Natural killer cell treated with Interleukin-12 subunit alpha and Interleukin-12 subunit beta and Interleukin-15 and Interleukin-18, amount 100 ng/mL, for 72 hours (primary cell): ENCODE data around the gene RANBP3L. TPM values are rescaled to one million over a fixed set of nuclear protein-coding genes. Genes with fewer than 3 reads are reported as not detected.
"Not testable (repeated sequence)": the region's sequence is repeated elsewhere in the genome, so short reads cannot be mapped to it uniquely, and the experiment has no call there.

Experiments used
- ATAC-seq, 2 donors: fragments of 150-1000 bp; cut with Tn5 transposase in 1 of 2; sonication (Bioruptor Pico), chemical (Tn5 transposase) in 1 of 2; 2 replicates each; pipeline ENCODE4 v1.10.0; 2021
- DNase-seq: peaks from one replicate; pipeline ENCODE4 v3.0.0; 2022; ENCODE audit warnings: low spot score
- H3K27ac Mint-ChIP-seq, 2 donors: 1 replicate in 1 of 2; 2 replicates in 1 of 2; pipeline ENCODE4 v1.8.0; 2022; ENCODE audit warnings: mixed read lengths in 2 of 2, mild to moderate bottlenecking in 1 of 2, moderate library complexity in 1 of 2
- H3K27me3 Mint-ChIP-seq, 2 donors: 1 replicate in 1 of 2; 2 replicates in 1 of 2; pipeline ENCODE4 v1.8.0; 2022; ENCODE audit warnings: mixed read lengths in 2 of 2
- H3K36me3 Mint-ChIP-seq: one replicate; pipeline ENCODE4 v1.8.0; 2022; ENCODE audit warnings: mixed read lengths
- H3K4me1 Mint-ChIP-seq, 2 donors: 1 replicate in 1 of 2; 2 replicates in 1 of 2; pipeline ENCODE4 v1.8.0; 2022; ENCODE audit warnings: low read depth in 2 of 2, mixed read lengths in 2 of 2, mild to moderate bottlenecking in 1 of 2
- H3K4me3 Mint-ChIP-seq: one replicate; pipeline ENCODE4 v1.8.0; 2022; ENCODE audit warnings: mixed read lengths
- H3K9me3 Mint-ChIP-seq: 2 replicates; pipeline ENCODE4 v1.8.0; 2022; ENCODE audit warnings: mixed read lengths
- total RNA-seq, 2 donors: library from RNA; stranded (reverse); gene quantifications; one replicate each; pipeline ENCODE4 v1.2.3, GENCODE V29; 2022

RANBP3L gene
- total RNA-seq, 2 donors from 2014 or later, result not detected

DNA sequence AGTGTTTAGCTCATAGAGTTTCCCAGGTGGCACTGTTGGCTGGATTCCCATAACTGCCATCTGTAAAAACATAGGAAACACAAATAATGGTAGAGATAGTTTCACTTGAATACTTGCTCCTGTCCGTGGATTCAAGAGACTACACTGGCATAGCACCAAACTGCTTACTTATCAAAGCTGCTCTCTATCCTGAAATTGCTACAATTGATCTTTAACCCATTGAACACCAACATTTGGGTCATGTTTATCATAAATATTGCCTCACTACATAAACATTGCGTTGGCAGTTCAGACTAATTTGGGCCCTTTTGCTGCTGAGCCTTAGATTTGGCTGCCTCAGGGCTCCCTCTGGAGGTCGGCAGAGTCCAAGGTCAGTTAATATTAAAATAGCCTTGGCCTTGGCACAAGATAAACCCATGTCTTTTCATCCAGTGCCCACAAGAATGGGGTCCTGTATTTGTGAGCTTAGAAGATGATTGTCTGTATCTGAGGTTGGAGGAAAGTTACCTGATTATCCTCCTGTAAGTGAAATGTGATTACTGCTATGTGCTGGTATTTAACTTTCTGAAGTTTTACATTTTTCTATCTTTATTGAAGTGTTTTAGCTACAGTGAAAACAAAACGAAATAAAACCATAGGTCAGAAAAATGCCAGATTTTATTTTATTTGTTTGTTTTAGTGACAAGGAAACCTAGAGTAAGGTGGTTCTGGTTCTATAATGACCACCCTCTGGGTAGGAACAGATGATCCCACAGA lies 4.0 kb upstream of the RANBP3L start:
- Mint-ChIP-seq H3K4me1 (no peaks in the 10 kb centered on the region), H3K4me3 (no peak overlapping the region), H3K9me3 (no peaks in the 10 kb centered on the region), H3K27ac (no peak overlapping the region), H3K27me3 (peaks cover 2 to 5% of the 10 kb centered on the region in 2 donors), H3K36me3 (no peaks in the 10 kb centered on the region)
- DNase-seq (no peak), ATAC-seq (no peak)

DNA sequence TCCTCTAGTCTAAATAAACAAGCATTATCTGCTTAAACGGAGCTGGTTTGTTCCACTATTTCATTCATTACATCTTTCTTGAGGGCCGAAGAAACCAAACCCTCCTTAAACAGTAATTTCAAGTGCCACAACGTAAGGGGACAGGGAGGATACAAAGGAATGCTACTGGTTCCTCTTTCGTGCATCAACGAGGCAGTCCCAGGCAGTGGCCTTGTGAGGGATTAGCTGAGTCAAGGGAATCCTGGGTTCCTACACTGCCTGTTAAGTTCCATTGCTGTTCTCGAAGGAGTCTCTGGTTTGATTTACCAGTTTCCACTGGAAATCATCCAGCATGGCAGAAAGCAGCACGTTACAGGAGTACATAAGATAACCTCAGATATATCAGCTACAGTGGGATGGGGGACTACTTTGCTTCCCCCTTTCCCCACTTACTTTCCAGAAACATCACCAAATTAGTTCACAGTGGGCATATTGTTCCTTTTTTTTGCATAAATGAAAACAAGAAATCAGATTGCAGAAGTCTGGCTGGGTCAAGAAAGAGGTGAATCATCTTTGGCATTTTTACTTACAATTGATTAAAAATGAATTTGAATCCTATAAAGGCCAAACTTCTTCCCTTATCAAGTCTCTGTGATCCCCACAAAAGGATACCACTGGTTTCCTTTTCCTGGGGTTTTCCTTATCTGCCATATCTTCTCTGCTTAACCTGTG lies 2.5 kb upstream of the RANBP3L start:
- ATAC-seq, result no peak
- Mint-ChIP-seq H3K9me3 (no peaks in the 10 kb centered on the region), H3K4me3 (no peak overlapping the region), H3K27ac (no peak overlapping the region), H3K4me1 (no peaks in the 10 kb centered on the region), H3K27me3 (peaks cover 2 to 13% of the 10 kb centered on the region in 2 donors), H3K36me3 (no peaks in the 10 kb centered on the region)
- DNase-seq, result no peak

DNA sequence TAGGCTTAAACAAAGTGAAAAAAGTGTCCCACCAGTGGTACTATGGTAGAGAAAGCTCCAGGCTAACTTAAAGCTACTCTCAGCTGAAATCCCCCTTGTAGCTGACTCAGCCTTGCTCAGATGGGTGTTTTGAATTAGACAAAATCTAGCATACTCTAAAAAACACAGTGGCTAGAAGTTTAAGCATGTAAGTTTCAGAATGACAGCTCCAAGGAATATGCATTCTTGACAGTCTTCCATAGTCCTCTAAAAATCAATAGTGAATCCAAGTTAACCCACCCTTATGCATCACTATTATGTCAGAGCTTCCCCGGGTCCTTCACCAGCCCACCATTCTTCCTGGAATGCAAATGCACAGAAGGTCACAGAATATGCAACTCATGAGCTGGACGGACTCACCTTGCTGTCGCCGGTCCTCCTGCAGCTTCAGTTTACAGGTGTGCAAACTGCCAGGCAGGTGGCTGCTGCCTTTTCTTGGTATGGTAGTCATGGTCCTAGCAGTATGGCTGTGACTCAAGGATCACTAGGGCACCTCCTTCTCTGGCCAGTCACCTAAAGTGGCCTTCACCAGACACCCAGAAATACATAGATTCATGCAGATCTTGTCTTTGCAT lies 668 bp downstream of the RANBP3L start:
- H3K9me3 Mint-ChIP-seq, result no peaks in the 10 kb centered on the region
- H3K27me3 Mint-ChIP-seq, result peaks cover 11 to 18% of the 10 kb centered on the region in 2 donors
- H3K36me3 Mint-ChIP-seq, result no peaks in the 10 kb centered on the region
- DNase-seq, result no peak
- H3K4me1 Mint-ChIP-seq, result no peaks in the 10 kb centered on the region
- no peak for ATAC-seq
- no peak overlapping the region for H3K27ac Mint-ChIP-seq
- H3K4me3 Mint-ChIP-seq, result no peak overlapping the region

DNA sequence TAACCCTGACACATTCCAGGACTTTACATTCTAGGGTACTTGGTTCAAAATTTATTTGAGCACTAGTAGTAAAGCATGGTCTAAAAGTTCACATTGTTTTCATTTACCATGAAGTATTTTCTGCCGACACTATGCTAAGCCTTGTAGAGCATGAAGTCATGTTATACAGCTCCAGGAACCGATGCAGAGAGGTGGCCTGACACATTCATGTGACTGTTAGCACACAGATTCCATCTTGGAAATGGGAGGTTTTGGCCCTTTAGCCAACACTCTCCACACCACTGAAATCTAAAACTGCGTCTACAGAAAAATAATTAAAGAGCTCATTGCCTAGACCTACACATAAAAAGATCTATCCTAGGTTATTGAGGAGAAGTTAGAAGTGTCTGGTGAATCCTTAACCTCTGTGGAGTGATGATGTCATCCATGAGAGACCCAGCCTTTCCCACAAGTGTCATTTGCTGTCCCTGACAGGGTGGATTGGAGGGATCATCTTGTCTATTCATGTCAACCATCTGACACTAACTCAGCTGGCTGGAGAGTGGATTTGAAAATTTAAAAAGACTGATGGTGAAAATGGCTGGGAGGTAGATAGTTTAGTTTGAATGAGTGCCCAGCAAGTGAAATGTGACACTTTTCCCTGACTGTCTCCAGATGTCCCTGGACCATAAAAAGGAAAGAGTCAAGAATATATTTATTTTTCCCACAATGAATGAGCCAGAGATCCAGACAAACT lies 1.3 kb downstream of the RANBP3L start:
- Mint-ChIP-seq H3K27me3 (peaks cover 11 to 25% of the 10 kb centered on the region in 2 donors), H3K9me3 (no peaks in the 10 kb centered on the region), H3K4me3 (no peak overlapping the region), H3K4me1 (no peaks in the 10 kb centered on the region), H3K36me3 (no peaks in the 10 kb centered on the region), H3K27ac (no peak overlapping the region)
- no peak for ATAC-seq
- no peak for DNase-seq

DNA sequence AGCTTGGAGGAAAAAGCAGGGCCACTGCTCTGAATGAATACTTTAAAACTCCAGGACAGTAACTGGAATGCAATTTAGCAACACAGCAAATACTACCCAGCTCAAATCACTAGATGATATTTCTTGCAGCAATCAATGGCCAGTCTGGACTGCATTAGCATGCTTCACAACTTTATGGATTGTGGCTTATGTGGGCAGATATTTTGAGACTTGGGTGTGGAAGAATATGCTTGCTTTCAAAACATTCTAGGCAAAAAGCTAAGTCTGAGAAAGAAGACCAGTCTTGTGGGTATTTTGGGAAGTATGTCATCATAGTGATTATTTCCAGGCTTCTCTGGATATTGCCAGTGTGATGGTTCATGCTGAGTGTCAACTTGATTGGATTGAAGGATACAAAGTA lies 3.1 kb downstream of the RANBP3L start:
- H3K27me3 Mint-ChIP-seq, result peaks cover 15 to 37% of the 10 kb centered on the region in 2 donors
- peaks cover 3% of the 10 kb centered on the region for H3K9me3 Mint-ChIP-seq
- H3K4me3 Mint-ChIP-seq, result no peak overlapping the region
- H3K27ac Mint-ChIP-seq, result no peak overlapping the region
- no peaks in the 10 kb centered on the region for H3K36me3 Mint-ChIP-seq
- H3K4me1 Mint-ChIP-seq, result no peaks in the 10 kb centered on the region
- DNase-seq, result no peak
- ATAC-seq, result no peak

DNA sequence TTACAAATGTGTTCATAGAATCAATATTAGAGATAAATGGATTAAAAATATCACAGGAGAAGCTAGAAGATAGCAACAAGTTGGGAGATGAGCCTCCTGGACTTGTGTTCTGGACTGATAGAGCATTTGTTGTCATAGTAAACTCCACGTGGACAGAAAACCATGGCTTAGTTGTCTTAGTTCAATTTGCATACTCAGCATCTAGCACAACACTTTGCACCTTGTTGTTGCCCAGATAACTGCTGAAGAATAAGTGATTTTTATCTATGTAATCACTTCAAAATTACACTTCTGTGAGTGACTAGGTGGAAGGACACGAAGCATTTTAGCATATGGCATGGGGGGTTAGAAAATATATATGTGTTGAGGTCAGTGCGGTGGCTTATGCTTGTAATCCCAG lies 4.0 kb downstream of the RANBP3L start:
- Mint-ChIP-seq H3K4me1 (no peaks in the 10 kb centered on the region), H3K9me3 (peaks cover 3% of the 10 kb centered on the region), H3K27me3 (peaks cover 15 to 37% of the 10 kb centered on the region in 2 donors), H3K36me3 (no peaks in the 10 kb centered on the region), H3K4me3 (no peak overlapping the region), H3K27ac (no peak overlapping the region)
- no peak for DNase-seq
- no peak for ATAC-seq

DNA sequence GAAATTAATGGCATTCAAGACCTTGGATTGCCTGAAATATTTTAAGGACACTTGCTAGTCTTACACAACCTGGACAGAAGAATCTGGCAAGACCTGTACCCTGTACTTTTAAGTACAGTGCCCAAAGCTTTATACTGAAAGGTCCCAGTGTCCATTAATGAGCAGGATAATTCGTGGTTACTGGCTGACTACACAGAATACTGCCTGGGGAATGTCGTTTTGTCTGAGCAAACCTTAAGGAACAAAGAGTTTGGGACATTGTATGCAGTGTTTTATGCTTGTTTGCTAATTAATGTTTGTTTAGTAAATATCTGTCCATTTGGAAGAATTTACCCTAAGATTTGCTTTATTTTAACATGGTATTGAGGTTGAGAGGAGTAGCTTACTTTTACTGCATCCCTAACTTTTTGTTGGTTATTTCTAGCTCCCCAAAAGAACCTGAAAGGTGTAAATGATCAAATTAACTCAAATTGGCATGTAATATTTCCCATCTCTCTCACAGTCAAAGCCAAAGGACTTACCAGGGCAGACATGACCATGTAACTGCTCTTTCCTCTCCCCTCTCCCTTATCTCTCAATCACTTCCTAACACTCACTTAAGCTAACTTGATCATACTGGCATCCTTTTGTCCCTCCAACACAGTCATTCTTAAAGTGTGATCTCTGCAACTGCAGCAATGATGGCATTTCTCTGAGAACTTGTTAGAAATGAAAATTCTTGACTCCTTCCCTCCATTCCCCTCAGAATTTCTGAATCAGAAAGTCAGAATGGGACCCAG lies 15.7 kb downstream of the RANBP3L start:
- Mint-ChIP-seq H3K9me3 (no peaks in the 10 kb centered on the region), H3K36me3 (no peaks in the 10 kb centered on the region), H3K27ac (no peak overlapping the region), H3K27me3 (peaks cover 17 to 38% of the 10 kb centered on the region in 2 donors), H3K4me3 (no peak overlapping the region), H3K4me1 (no peaks in the 10 kb centered on the region)
- DNase-seq, result no peak
- ATAC-seq, result no peak

DNA sequence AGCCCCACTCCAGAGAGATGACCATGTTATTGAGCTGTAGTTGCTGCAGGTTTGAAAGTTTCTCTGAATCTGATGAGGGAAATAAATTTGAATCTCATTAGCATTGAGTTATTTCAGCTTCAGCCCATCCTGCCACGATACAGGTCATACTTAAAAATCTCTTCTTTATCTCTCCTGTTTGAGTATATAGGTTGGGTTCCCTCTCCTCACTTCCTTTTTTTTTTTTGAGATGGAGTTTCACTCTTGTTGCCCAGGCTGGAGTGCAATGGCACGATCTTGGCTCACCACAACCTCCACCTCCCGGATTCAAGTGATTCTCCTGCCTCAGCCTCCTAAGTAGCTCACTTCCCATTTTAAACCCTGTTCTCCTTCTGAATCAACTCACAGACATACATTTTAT lies 17.9 kb downstream of the RANBP3L start:
- not testable (repeated sequence) for H3K9me3 Mint-ChIP-seq, H3K36me3 Mint-ChIP-seq, H3K27ac Mint-ChIP-seq, H3K4me3 Mint-ChIP-seq, ATAC-seq, H3K4me1 Mint-ChIP-seq, DNase-seq
- H3K27me3 Mint-ChIP-seq, result peaks cover 19 to 35% of the 10 kb centered on the region in 2 donors

DNA sequence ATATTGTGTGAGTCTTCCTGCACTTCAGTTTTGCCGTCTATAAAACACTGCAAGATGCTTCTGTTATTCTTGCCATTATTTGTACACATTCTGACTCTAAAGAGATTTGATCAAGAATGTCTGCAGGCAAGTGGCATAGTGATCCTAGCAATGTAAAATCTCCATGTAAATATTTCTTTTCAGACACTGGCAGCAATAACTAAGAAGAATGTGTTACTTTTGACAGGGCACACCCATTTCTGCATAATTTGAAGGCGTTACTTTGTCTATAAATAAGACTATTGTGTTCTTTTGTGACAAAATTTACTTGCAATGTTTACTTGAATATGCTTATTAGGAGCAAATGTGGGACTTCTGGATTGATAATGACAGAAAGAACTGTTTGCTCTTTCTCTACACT lies 20.1 kb downstream of the RANBP3L start:
- Mint-ChIP-seq H3K27me3 (peaks cover 14 to 42% of the 10 kb centered on the region in 2 donors), H3K9me3 (no peaks in the 10 kb centered on the region), H3K4me1 (no peaks in the 10 kb centered on the region), H3K4me3 (no peak overlapping the region), H3K27ac (no peak overlapping the region), H3K36me3 (no peaks in the 10 kb centered on the region)
- ATAC-seq, result no peak
- DNase-seq, result no peak

DNA sequence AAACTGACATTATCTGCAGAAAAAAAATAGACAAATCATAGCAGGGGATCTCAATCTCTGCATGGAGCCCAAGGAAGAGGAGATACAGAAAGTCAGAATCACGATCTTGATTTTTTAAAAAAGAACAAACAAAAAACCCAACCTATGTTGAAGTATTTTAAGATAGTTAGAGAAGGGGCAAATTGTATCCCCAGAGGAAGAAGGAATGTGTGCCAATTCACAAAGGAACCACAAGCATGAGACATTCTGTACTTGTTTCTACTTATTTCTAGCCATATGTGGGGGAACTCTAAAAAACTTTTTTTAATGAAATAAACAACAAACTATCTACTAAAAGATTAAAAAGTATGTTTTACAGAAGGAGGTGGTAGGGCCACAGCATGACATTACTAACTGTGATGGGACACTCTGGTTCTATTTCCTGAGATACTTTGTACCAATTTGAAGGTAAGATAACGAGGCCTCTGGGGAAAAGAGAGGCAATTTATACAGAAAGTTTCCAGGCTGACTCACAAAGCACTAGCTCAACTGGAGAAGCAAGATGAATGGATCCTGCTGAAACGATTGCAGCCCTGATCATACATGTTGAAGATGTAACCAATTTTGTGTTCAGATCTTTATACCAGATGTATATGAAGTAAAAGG lies 22.5 kb downstream of the RANBP3L start:
- Mint-ChIP-seq H3K27ac (no peak overlapping the region), H3K27me3 (peaks cover 16 to 45% of the 10 kb centered on the region in 2 donors), H3K4me1 (no peaks in the 10 kb centered on the region), H3K36me3 (no peaks in the 10 kb centered on the region), H3K9me3 (no peaks in the 10 kb centered on the region), H3K4me3 (no peak overlapping the region)
- ATAC-seq (no peak), DNase-seq (no peak)

DNA sequence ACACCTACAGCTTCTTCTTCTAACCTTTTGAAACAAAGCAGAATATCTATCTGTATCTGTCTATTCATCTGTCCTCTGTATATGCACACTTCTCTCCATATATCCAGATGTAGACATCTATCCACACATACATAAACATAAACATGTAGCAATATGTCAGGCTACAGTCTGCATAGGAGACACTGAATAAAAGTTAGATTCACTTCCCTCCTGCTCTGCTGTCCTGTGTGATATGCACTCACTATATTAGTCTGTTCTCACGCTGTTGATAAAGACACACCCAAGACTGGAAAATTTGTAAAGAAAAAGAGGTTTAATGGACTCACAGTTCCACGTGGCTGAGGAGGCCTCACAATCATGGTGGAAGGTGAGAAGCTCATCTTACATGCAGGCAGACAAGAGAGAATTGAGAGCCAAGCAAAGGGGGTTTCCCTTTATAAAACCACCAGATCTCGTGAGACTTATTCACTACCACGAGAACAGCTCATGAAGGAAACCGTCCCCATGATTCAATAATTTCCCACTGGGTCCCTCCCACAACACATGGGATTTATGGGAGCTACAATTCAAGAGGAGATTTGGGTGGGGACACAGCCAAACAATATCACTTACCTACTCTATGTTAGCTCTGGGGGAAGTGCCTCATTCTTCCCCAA lies 24.1 kb downstream of the RANBP3L start:
- no peak overlapping the region for H3K27ac Mint-ChIP-seq
- ATAC-seq (no peak), DNase-seq (no peak)
- H3K4me3 Mint-ChIP-seq, result no peak overlapping the region
- no peaks in the 10 kb centered on the region for H3K9me3 Mint-ChIP-seq
- H3K4me1 Mint-ChIP-seq, result no peaks in the 10 kb centered on the region
- no peaks in the 10 kb centered on the region for H3K36me3 Mint-ChIP-seq
- H3K27me3 Mint-ChIP-seq, result peaks cover 13 to 40% of the 10 kb centered on the region in 2 donors

DNA sequence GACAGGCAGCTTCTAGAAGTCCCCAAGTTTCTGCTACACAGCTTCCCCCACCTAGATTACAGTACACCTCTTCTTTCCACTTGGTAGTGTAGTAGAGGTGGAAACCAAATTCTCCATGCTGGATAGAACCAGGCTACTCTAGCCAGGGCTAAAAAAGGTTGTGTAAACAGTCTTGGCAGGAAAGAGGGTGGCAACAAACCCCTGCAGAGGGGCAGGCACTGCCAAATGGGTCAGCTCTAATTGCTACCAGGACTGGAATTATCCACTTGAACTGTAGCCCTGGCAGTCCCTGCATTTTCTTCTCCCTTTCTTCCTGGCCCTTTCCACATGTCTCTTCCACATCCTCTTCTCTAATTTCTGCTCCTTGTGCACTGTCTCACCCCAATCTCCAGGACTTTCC lies 24.8 kb downstream of the RANBP3L start:
- Mint-ChIP-seq H3K9me3 (no peaks in the 10 kb centered on the region), H3K4me3 (no peak overlapping the region), H3K36me3 (no peaks in the 10 kb centered on the region), H3K27me3 (peaks cover 13 to 40% of the 10 kb centered on the region in 2 donors), H3K4me1 (no peaks in the 10 kb centered on the region), H3K27ac (no peak overlapping the region)
- ATAC-seq (no peak), DNase-seq (no peak)
